Activated CD8-positive, alpha-beta memory T cell treated with anti-CD3 and anti-CD28 coated beads for 36 hours (primary cell): ENCODE results near the gene MRLN. TPM values are rescaled to one million over a fixed set of nuclear protein-coding genes. Genes with fewer than 3 reads are reported as not detected.

Experiments
- CTCF ChIA-PET: fragments of 350-600 bp; sonication (Branson Sonifier 250); formaldehyde crosslinking; loops from one replicate; lab custom pipeline; 2021; ENCODE audit warnings: antibody characterized with exemption; lab: Charles Lee
- POLR2A ChIA-PET: fragments of 350-600 bp; sonication (Branson Sonifier 250); formaldehyde crosslinking; loops from one replicate; lab custom pipeline; 2021; ENCODE audit warnings: antibody characterized with exemption; lab: Charles Lee
- total RNA-seq, 2 experiments: library from RNA; stranded (reverse); gene quantifications; one replicate each; pipeline ENCODE4 v1.2.3, GENCODE V29; 2021

The MRLN gene
- total RNA-seq, 2 experiments from 2014 or later: not detected

DNA sequence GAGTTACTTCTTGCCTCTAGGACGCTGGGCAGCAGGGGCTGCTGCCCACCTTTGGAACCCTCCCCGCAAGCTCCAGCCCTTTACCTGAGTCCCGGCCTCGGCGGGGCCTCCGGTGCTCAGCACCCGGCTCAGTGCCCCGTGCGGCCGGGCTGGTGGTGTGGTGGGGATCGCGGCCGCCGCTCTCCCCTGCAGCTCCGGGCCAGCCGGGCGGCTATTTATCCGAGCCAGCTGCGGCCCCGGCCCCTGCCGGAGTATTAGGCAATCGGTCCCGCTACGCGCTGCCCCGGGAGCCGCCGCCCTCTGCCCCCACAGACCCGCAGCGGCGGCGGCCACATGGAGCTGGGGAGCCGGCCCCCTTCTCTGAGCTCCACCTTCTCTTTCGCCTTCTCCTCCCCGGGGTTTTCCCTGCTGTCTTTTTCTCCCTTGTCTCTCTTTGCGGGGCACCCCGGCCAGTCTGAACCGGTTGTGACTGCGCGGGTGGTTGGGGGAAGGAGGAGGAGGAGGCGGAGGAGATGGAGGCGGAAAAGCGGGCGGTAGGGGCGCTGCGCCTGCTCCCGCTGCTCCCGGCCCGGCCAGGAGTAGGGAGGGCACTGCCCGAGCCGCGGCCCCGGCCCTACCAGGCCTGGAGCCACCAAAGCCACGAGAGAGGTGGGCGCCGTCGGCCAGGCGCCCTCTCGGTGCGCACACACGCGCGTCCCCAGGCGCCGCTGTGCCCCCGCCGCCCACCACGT lies 43.7 kb downstream of the MRLN start, which contains the start of gene SLC16A9:
Gene SLC16A9 (minus strand): TSS at position 456 of the 731 bp plus-strand sequence. CDS start 25,559 bp downstream, outside the sequence.
- ChIA-PET POLR2A (interaction anchor here (0.7 kb wide), 1 partner anchor 196 kb away, joined by 3 read pairs; no protein-coding TSS in a partner anchor), CTCF (no interaction called here)

DNA sequence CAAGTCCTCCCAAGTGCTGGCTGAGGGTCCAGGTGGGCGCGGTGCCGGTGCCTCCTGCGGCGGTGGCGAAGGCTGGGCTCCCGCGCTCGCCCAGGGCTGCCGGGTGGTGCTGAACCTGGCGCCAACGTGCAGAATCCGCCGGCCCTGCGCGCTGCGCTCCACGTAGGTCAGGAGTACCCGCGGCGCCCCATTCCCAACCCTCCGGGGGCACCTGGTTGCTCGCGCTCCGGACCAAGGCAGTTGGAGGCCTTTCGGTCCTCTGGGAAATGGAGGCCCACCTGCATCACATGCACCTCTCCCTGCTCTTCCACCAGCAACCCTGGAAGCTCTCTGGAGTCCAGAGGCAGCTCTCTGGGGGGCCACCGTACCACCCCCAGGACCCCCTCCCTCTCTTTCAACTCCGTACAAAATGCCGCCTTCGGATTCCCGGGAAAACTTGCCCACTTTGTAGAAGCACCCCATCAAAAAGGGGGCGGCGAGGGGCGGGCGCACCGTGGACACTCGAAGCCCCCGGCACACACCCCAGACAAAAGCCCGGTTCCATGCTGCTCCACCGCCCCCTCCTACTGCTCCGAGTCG lies 44.4 kb downstream of the MRLN start:
- CTCF ChIA-PET: no interaction called here
- POLR2A ChIA-PET: no interaction called here

DNA sequence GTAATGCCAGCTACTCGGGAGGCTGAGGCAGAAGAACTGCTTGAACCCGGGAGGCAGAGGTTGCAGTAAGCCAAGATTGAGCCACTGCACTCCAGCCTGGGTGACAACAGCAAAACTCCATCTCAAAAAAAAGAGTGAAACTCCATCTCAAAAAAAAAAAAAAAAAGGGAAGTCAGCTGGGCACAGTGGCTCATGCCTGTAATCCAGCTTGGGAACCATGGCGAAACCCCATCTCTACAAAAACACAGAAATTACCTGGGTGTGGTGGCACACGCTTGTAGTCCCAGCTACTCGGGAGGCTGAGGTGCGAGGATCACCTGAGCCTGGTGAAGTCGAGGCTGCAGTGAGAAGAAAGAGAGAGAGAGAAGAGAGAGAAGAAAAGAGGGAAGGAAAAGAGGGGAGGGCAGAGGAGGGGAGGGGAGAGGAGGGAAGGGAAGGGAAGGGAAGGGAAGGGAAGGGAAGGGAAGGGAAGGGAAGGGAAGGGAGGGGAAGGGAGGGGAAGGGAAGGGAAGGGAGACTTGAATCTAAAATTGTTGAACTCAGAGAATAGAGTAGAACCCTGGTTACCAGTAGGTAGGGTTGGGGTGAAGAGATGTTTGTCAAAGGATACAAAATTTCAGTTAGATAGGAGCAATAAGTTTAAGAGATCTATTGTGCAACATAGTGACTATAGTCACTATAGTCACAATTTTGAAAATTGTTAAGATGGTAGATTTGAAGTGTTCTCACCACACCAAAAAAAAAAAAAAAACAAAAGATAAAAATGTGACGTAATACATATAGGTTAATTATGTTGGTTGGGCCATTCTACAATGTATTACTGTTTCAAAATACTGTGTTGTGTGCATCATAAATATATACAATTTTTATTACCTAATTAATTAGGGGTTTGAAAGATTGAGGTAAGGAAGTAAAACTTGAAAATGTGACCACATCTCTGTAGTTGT lies 46.1 kb downstream of the MRLN start:
- CTCF ChIA-PET: interaction anchor here (0.7 kb wide), 1 partner anchor 330 kb away, joined by 3 read pairs; no protein-coding TSS in a partner anchor
- POLR2A ChIA-PET: no interaction called here

DNA sequence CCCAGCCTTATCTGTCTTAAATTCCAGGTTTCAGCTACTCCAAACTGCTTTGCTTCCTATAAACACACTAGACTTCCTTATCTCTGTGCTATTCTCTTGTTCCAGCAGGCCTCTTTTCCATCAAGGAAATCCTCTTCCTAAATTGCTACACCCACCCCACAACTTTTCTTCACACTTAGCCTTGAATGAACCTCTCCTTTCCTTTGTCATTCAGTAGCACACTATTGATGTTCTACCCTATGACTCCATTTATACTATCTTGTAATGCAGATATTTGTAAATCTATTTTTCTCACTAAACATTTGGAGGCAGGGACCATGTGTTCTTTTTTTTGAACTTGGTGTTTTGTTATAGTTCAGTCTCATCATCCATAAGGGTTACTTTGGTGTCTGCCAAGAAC lies 47.3 kb downstream of the MRLN start:
- POLR2A ChIA-PET: no interaction called here
- CTCF ChIA-PET: no interaction called here

DNA sequence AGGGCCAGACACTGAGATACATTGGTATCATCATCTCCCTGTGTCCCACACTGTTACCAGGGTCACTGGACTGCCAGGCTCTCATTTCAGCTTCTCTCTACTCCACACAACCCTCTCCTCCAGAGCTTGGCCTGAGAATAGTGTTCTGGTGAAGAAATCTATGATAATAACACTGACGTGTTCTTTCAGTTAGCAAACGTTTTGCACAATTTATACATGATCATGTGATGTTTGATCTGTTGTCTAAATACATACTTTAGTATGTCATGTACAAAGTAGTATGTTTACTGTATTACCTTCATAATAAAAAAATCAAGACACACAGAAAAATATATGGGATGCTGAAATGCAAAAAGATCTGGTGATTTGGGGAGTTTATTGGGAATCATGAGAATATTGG lies 48.6 kb downstream of the MRLN start:
- ChIA-PET POLR2A (no interaction called here), CTCF (no interaction called here)

DNA sequence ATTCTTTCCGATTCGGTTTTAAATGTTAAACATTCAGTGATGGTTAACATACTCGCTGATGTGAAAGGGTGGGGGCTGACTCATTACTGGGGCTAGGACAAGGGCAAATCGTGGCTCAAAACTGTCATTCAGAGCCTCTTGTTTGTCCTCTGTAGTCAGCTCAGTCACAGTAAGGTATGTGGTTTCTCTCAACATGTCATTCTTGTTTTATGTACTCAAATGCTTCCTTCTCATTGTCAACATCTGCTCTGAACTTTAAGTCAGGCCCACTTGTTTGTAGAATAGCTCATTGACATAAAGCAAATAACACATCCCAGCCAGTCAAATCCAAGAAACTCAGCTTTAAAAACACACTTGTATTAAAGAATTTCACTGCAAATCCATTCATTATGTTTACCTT lies 50.9 kb downstream of the MRLN start:
- ChIA-PET POLR2A (no interaction called here), CTCF (no interaction called here)

DNA sequence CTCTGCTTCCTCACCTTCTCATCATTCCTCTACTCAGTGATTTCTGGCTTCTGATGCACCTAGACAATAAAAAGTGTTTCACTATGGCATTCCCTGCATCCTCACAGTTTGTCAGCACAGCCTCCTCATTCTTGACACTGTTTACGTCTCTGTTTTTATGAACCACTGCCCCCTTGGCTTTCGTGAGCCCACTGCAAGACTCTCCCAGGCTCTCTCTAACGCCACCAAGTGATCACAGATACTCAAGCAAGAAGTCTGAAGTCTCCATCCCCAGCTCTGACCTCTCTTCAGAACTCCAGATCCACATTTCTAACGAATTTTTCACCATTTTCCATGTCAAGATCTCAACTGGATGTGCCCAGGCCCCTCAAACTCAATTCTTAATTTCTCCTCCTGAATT lies 52.5 kb downstream of the MRLN start:
- ChIA-PET POLR2A (no interaction called here), CTCF (no interaction called here)

DNA sequence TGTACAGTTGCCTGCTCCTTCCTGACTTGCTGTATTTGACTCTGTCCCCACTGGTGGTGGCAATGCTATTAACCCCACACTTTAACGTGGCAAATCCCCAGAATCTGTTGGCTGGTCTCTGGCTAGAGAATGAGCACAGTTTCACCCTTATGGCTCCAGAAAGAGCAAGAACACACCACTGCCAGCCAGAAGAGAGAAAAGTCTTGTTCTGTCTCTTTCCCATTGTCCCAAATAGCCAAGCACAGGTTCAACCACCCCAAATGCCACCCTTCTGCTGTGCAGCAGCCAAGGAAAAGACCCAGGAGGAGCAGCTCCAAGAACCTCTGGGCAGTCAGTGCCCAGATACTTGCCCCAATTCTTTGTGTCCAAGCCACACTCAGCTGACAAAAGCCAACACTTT lies 54.9 kb downstream of the MRLN start:
- ChIA-PET POLR2A (no interaction called here), CTCF (no interaction called here)

DNA sequence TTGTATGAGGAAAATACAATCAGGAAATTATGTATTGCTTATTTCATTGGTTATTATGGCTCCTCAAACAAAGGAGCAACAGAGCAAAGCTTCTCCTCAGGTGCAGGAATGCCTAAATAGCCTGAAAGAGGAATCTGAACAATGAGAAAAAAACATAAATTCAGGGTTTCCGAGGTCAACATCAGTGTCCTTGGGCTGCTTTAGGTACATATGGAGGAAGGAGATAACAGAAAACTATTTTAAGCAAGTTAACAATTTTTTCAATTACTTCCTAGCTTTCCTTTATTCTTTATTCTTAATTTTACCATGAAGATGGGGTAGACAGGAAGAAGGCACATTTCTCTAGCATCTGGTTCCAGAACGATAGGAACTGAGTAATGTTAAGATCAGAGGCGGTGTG lies 57.6 kb downstream of the MRLN start:
- ChIA-PET POLR2A (no interaction called here), CTCF (no interaction called here)

DNA sequence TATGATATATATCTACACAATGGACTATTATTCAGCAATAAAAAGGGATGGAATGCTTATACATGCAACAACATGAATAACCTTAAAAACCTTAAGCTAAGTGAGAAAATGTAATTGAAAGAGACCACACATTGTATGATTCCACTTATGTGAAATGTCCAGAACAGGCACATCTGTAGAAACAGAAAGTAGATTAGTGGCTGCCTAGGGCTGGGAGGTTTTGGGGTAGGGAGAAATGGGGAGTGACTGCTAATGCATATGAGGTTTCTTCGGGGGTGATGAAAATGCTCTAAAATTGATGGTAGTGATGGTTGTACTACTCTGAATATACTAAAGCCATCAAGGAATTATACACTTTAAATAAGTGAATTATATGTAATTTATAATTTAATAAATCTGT lies 58.3 kb downstream of the MRLN start:
- POLR2A ChIA-PET: no interaction called here
- CTCF ChIA-PET: no interaction called here

DNA sequence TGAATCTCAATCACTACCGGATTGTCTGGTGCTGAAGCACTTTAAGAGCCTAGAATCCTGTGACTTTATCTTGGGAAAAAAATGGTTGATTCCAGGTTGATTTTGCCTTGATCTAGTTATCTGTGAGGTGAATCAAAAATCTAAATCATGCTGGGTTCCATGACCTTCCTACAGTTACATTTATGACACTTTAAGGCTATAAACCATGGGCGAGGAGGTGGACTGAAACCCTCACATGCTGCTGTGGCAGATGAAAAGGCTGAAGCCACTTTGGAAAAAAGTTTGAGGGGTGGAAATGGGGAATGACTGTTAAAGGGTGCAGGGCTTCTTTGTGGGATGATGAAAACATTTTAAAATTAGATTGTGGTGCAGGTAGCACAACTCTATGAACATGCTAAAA lies 61.1 kb downstream of the MRLN start:
- POLR2A ChIA-PET: no interaction called here
- CTCF ChIA-PET: no interaction called here

DNA sequence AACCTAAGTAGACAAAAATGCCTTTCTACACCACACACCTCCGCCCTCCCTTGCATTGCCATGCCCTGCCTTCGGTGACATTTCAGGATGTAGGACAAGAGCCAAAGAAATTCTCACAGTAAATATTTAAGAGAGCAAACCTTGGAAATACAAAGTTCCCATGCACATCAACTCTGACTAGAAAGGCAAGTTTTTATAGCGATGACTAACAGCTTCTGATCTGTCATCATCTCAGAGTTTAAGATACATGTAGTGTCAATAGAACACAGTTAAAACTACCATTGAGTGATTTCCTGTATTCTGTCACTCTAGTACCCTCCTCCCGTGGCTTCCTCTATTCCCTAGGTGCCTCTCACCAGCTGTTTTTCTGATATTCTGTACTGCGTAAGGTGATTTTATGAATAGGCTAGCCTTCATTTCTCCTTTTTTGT lies 64.3 kb downstream of the MRLN start:
- CTCF ChIA-PET: no interaction called here
- POLR2A ChIA-PET: no interaction called here

DNA sequence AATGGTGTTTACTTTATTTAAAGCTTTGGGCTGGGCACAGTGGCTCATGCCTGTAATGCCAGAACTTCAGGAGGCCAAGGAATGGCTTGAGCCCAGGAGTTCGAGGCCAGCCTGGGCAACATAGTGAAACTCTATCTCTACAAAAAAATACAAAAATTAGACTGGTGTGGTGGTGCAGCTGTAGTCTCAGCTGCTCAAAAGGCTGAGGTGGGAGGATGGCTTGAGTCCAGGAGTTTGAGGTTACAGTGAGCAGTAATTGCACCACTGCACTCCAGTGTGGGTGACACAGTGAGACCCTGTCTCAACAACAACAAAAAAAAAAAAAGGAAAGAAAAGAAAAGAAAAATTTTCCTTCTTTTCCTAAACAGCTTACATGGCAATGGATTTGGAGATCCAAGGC lies 65.6 kb downstream of the MRLN start:
- ChIA-PET CTCF (no interaction called here), POLR2A (no interaction called here)

Other genes starting within 250 kb of the MRLN start
- under 1 TPM; 0.42 to 0.67 TPM for gene SLC16A9, start 43.6 kb downstream of the MRLN start, total RNA-seq
- 10 to 100 TPM; 55.4 to 55.9 TPM for gene CCDC6, start 153.1 kb upstream of the MRLN start, total RNA-seq